Psoas muscle (tissue), 8 donors: Measurements from ENCODE around the gene EPN1. TPM values are rescaled to one million over a fixed set of nuclear protein-coding genes. Genes with fewer than 3 reads are reported as not detected.

Source experiments
- ATAC-seq, 4 donors: fragments of 200-7000 bp; cut with Tn5 transposase; one replicate each; pipeline ENCODE4 v1.9.1; 2020; ENCODE audit warnings: moderate library complexity in 3 of 4, mild to moderate bottlenecking in 2 of 4
- DNase-seq, 2 donors: peaks; one replicate each; pipeline ENCODE4 v3.0.0-alpha.2; 2020
- H3K27ac ChIP-seq: fragments of 200-600 bp; one replicate; pipeline ENCODE4 v1.8.0; 2022
- H3K27me3 ChIP-seq, 3 donors: fragments of 200-600 bp in 1 of 3; one replicate each; pipeline versions ENCODE4 v1.6.1 to v1.8.0; 2013 to 2022; ENCODE audit warnings: low read length in 2 of 3, mild to moderate bottlenecking in 2 of 3, moderate library complexity in 1 of 3; ENCODE audit not compliant: insufficient read depth in 3 of 3
- H3K36me3 ChIP-seq, 2 donors: fragments of 200-600 bp in 1 of 2; one replicate each; pipeline versions ENCODE4 v1.6.1 to v1.8.0; 2013 to 2022; ENCODE audit warnings: low read depth in 1 of 2, mild to moderate bottlenecking in 1 of 2, moderate library complexity in 1 of 2; ENCODE audit not compliant: insufficient read depth in 1 of 2
- H3K4me1 ChIP-seq: fragments of 200-600 bp; one replicate; pipeline ENCODE4 v1.8.0; 2022
- H3K4me3 ChIP-seq: fragments of 200-600 bp; one replicate; pipeline ENCODE4 v1.8.0; 2022; ENCODE audit warnings: mild to moderate bottlenecking
- H3K9me3 ChIP-seq: fragments of 200-600 bp; one replicate; pipeline ENCODE4 v1.8.0; 2022
- CTCF ChIP-seq: fragments of 200-600 bp; IDR thresholded peaks from one replicate; pipeline ENCODE4 v1.8.0; 2022; ENCODE audit warnings: antibody characterized with exemption
- WGBS, 3 donors: extraction: QIAGEN DNeasy Blood & Tissue Kit; methylation state at CpG; one replicate each; pipeline versions ENCODE4 v1.1.6 to v1.1.7; 2013; 5-methylcytosine and 5-hydroxymethylcytosine counted together
- intact Hi-C, 2 donors: fragments of 100-400 bp; cut with DNase I; formaldehyde crosslinking; loops; one replicate each; pipeline versions ENCODE4 v1.11.0 to v1.14.2; 2022
- polyA plus RNA-seq, 3 donors: library from polyadenylated mRNA; stranded (reverse); fragments of 200-250 nt; gene quantifications; one replicate each; pipeline ENCODE4 v1.2.3, GENCODE V29; 2013
- total RNA-seq, 4 donors: library from RNA; stranded (reverse); fragmentation: NEBNext Ultra II Directional in 2 of 4; extraction: Animal tissue kit (Norgen Biotek cat#: 25700) in 2 of 4; gene quantifications; one replicate each; pipeline versions ENCODE4 v1.2.1 to v1.2.4, GENCODE V29; 2021 to 2023
- donor health status: healthy with polysubstance abuse.
- donor health status: DM: no; HTN: no; CAD: no; lungs with moderate emphysema.
- donor health status: Bipolar disorder and iron deficiency.
- donor health status: healthy.
- donor health status: DM: yes; HTN: yes; CAD: no.
- donor health status: DM: no; HTN: no; CAD: no.
- donor health status: DM: no; HTN: no; CAD: no.
- donor health status: DM: yes; HTN: yes; CAD: no.

Gene EPN1
- total and polyA plus RNA-seq, 7 donors, result 113 to 211 (median 126) TPM

GRCh38 chr19:55649268-55650125, 25.5 kb upstream of the EPN1 start:
- Histone ChIP-seq H3K27ac (peak overlapping the region; percentile 80), H3K27me3 (no peaks in the 10 kb centered on the region), H3K4me1 (peaks cover 25% of the 10 kb centered on the region), H3K36me3 (peaks cover 0 to 22% of the 10 kb centered on the region in 2 donors), H3K4me3 (peak overlapping the region; percentile 94), H3K9me3 (no peaks in the 10 kb centered on the region)
- WGBS, 3 donors, result 69 to 76% (median 75%) methylated on average over 17 of the region's 17 CpGs
- no peak for TF ChIP-seq CTCF
- peak in 1 of 2 donors; percentile 49 for DNase-seq
- intact Hi-C loops, result loop anchor here in 1 of 2 donors (10.0 kb wide), 1 partner anchor 265 kb away; the partner anchor contains the start of genes RPL28 and TMEM238
- ATAC-seq, result no peak

GRCh38 chr19:55650126-55650557, 24.9 kb upstream of the EPN1 start:
- H3K27ac ChIP-seq, result no peak overlapping the region
- no peaks in the 10 kb centered on the region for H3K27me3 ChIP-seq
- DNase-seq (peak in 1 of 2 donors; percentile 36), ATAC-seq (no peak)
- 79 to 96% (median 80%) methylated on average over 4 of the region's 4 CpGs for WGBS, 3 donors
- H3K36me3 ChIP-seq, result peaks cover 0 to 16% of the 10 kb centered on the region in 2 donors
- no peaks in the 10 kb centered on the region for H3K9me3 ChIP-seq
- TF ChIP-seq CTCF, result no peak
- no peak overlapping the region for H3K4me3 ChIP-seq
- peaks cover 22% of the 10 kb centered on the region for H3K4me1 ChIP-seq
- intact Hi-C loops, result loop anchor here in 1 of 2 donors (10.0 kb wide), 1 partner anchor 265 kb away; the partner anchor contains the start of genes RPL28 and TMEM238

GRCh38 chr19:55650602-55651230, 24.3 kb upstream of the EPN1 start:
- intact Hi-C loops, result loop anchor here in 1 of 2 donors (10.0 kb wide), 1 partner anchor 266 kb away; the partner anchor contains the start of genes RPL28 and TMEM238

GRCh38 chr19:55651236-55651635, 23.8 kb upstream of the EPN1 start:
- Histone ChIP-seq H3K27me3 (no peaks in the 10 kb centered on the region), H3K36me3 (peaks cover 0 to 6% of the 10 kb centered on the region in 2 donors), H3K9me3 (no peaks in the 10 kb centered on the region), H3K4me3 (no peak overlapping the region), H3K4me1 (peaks cover 26% of the 10 kb centered on the region), H3K27ac (no peak overlapping the region)
- DNase-seq (no peak), ATAC-seq (no peak)
- intact Hi-C loops, result loop anchor here in 1 of 2 donors (10.0 kb wide), 1 partner anchor 266 kb away; the partner anchor contains the start of genes RPL28 and TMEM238
- WGBS, 3 donors, result 81 to 90% (median 85%) methylated on average over 14 to 18 of the region's 18 CpGs
- no peak for TF ChIP-seq CTCF

More at GRCh38 chr19:55650602-55651230, 24.3 kb upstream of the EPN1 start:
- Histone ChIP-seq H3K9me3 (no peaks in the 10 kb centered on the region), H3K27me3 (no peaks in the 10 kb centered on the region), H3K27ac (no peak overlapping the region), H3K4me3 (no peak overlapping the region), H3K4me1 (peaks cover 22% of the 10 kb centered on the region), H3K36me3 (peaks cover 0 to 10% of the 10 kb centered on the region in 2 donors)
- ATAC-seq (no peak), DNase-seq (peak in 1 of 2 donors; percentile 44)
- TF ChIP-seq CTCF, result no peak
- WGBS, 3 donors, result 87 to 93% (median 87%) methylated on average over 17 of the region's 17 CpGs
